Activated CD4-positive, CD25-positive, alpha-beta regulatory T cell treated with anti-CD3 and anti-CD28 coated beads, Interleukin-2, amount 50 U/mL, for 16 hours (primary cell): ENCODE results near the gene TMEM176A.
"Not testable (repeated sequence)": the region's sequence is repeated elsewhere in the genome, so short reads cannot be mapped to it uniquely, and the experiment has no call there.

Experiments
- DNase-seq: peaks from one replicate; pipeline ENCODE4 v3.0.0-alpha.2; 2020; ENCODE audit warnings: low read depth, low spot score

TMEM176A gene

GRCh38 chr7:150788474-150789269, 11.9 kb upstream of the TMEM176A start:
- no peak for DNase-seq

GRCh38 chr7:150790416-150791075, 10.0 kb upstream of the TMEM176A start:
- no peak for DNase-seq

- no peak for DNase-seq
These were observed 9.3 kb upstream of the TMEM176A start for GRCh38 chr7:150791304-150791703.

- no peak for DNase-seq
These were observed 8.7 kb upstream of the TMEM176A start for GRCh38 chr7:150791746-150792452.

GRCh38 chr7:150793569-150794238, 6.9 kb upstream of the TMEM176A start:
- no peak for DNase-seq

- DNase-seq, result no peak
These were observed 2.9 kb upstream of the TMEM176A start for GRCh38 chr7:150797661-150798060.

GRCh38 chr7:150799156-150799555, 1.4 kb upstream of the TMEM176A start:
- no peak for DNase-seq

GRCh38 chr7:150799741-150800580, 608 bp upstream of the TMEM176A start, which contains the start of gene TMEM176B:
Gene TMEM176B, minus strand, starts transcription at chr7:150800364. Its CDS starts 3,795 bp downstream, at chr7:150796569.
- no peak for DNase-seq

GRCh38 chr7:150801242-150801945, 825 bp downstream of the TMEM176A start:
- no peak for DNase-seq

GRCh38 chr7:150801946-150802771, 1.6 kb downstream of the TMEM176A start:
- DNase-seq, result no peak

GRCh38 chr7:150803161-150803860, 2.7 kb downstream of the TMEM176A start:
- DNase-seq, result no peak

GRCh38 chr7:150804802-150805201, 4.2 kb downstream of the TMEM176A start:
- DNase-seq, result no peak

- no peak for DNase-seq
These were observed 5.3 kb downstream of the TMEM176A start for GRCh38 chr7:150805864-150806263.

GRCh38 chr7:150806454-150806853, 5.9 kb downstream of the TMEM176A start:
- DNase-seq, result no peak

- DNase-seq, result no peak
These were observed 6.3 kb downstream of the TMEM176A start for GRCh38 chr7:150806863-150807262.

- not testable (repeated sequence) for DNase-seq
These were observed 7.3 kb downstream of the TMEM176A start for GRCh38 chr7:150807616-150808438.

- no peak for DNase-seq
These were observed 13.9 kb downstream of the TMEM176A start for GRCh38 chr7:150814328-150815001.
